ENCODE results near the gene C5orf58. TPM values are rescaled to one million over a fixed set of nuclear protein-coding genes. Genes with fewer than 3 reads are reported as not detected.
"Not testable (repeated sequence)": the region's sequence is repeated elsewhere in the genome, so short reads cannot be mapped to it uniquely, and the experiment has no call there.

Gene C5orf58
- total RNA-seq, 4 donors from 2014 or later: 0.79 TPM; not detected in 3

GRCh38 chr5:170235876-170236864, 3.4 kb downstream of the C5orf58 start:
- Histone ChIP-seq H3K9me3 (no peaks in the 10 kb centered on the region), H3K4me3 (no peak overlapping the region), H3K4me1 (no peaks in the 10 kb centered on the region), H3K27me3 (no peaks in the 10 kb centered on the region), H3K36me3 (no peaks in the 10 kb centered on the region), H3K27ac (no peak overlapping the region)
- intact Hi-C loops (cut with DNase I; ENCODE audit: low total_unique reads): no loop called here
- in situ Hi-C loops (cut with MboI; ENCODE audit: low pct_ligation_motif_present in 1 of 4, low pct_unique_long_range_greater_than_20kb in 1 of 4, low sequenced_read_pairs in 3 of 4): loop anchor here in 1 of 4 donors (25.0 kb wide), 1 partner anchor 376 kb away; no protein-coding TSS in a partner anchor
- DNase-seq: no peak
- TF ChIP-seq POLR2A (IDR thresholded peaks at IDR 0.05) (no peak), POLR2AphosphoS5 (IDR thresholded peaks at IDR 0.05) (no peak), EP300 (IDR thresholded peaks at IDR 0.05; ENCODE audit: low read depth) (no peak)
- TF ChIP-seq, protein P1, sequence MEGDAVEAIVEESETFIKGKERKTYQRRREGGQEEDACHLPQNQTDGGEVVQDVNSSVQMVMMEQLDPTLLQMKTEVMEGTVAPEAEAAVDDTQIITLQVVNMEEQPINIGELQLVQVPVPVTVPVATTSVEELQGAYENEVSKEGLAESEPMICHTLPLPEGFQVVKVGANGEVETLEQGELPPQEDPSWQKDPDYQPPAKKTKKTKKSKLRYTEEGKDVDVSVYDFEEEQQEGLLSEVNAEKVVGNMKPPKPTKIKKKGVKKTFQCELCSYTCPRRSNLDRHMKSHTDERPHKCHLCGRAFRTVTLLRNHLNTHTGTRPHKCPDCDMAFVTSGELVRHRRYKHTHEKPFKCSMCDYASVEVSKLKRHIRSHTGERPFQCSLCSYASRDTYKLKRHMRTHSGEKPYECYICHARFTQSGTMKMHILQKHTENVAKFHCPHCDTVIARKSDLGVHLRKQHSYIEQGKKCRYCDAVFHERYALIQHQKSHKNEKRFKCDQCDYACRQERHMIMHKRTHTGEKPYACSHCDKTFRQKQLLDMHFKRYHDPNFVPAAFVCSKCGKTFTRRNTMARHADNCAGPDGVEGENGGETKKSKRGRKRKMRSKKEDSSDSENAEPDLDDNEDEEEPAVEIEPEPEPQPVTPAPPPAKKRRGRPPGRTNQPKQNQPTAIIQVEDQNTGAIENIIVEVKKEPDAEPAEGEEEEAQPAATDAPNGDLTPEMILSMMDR (IDR thresholded peaks at IDR 0.05): no peak
- WGBS, 2 donors (ENCODE audit: low coverage in 1 of 2): 63 to 100% methylated on average over 1 to 3 of the region's 3 CpGs

- no peaks in the 10 kb centered on the region for H3K4me1 ChIP-seq
- intact Hi-C loops (cut with DNase I; ENCODE audit: low total_unique reads) (no loop called here), in situ Hi-C loops (cut with MboI; ENCODE audit: low pct_ligation_motif_present in 1 of 4, low pct_unique_long_range_greater_than_20kb in 1 of 4, low sequenced_read_pairs in 3 of 4) (loop anchor here in 1 of 4 donors (25.0 kb wide), 1 partner anchor 374 kb away; no protein-coding TSS in a partner anchor)
- no peaks in the 10 kb centered on the region for H3K9me3 ChIP-seq
- no peak for DNase-seq
- WGBS, 2 donors (ENCODE audit: low coverage in 1 of 2): 32% methylated on average over 1 of the region's 1 CpG; no CpG with 5 or more reads in 1 of the 2 donors
- H3K27ac ChIP-seq: no peak overlapping the region
- H3K36me3 ChIP-seq: no peaks in the 10 kb centered on the region
- H3K4me3 ChIP-seq: no peak overlapping the region
- no peak for TF ChIP-seq POLR2AphosphoS5 (IDR thresholded peaks at IDR 0.05)
- TF ChIP-seq EP300 (IDR thresholded peaks at IDR 0.05; ENCODE audit: low read depth): no peak
- TF ChIP-seq, protein P1 (IDR thresholded peaks at IDR 0.05): no peak
- no peak for TF ChIP-seq POLR2A (IDR thresholded peaks at IDR 0.05)
- no peaks in the 10 kb centered on the region for H3K27me3 ChIP-seq
Observed at GRCh38 chr5:170238456-170239196, 5.8 kb downstream of the C5orf58 start.

DNA sequence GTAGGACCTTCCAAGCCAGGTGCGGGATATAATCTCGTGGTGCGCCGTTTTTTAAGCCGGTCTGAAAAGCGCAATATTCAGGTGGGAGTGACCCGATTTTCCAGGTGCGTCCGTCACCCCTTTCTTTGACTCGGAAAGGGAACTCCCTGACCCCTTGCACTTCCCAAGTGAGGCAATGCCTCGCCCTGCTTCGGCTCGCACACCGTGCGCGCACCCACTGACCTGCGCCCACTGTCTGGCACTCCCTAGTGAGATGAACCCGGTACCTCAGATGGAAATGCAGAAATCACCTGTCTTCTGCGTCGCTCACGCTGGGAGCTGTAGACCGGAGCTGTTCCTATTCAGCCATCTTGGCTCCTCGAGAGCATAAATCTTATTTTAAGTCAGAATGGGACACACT, 12.7 kb downstream of the C5orf58 start:
- 71 to 92% methylated on average over 1 to 23 of the region's 23 CpGs for WGBS, 2 donors (ENCODE audit: low coverage in 1 of 2)
- in situ Hi-C loops (cut with MboI; ENCODE audit: low pct_ligation_motif_present in 1 of 4, low pct_unique_long_range_greater_than_20kb in 1 of 4, low sequenced_read_pairs in 3 of 4): loop anchor here in 1 of 4 donors (25.0 kb wide), 1 partner anchor 367 kb away; no protein-coding TSS in a partner anchor

DNA sequence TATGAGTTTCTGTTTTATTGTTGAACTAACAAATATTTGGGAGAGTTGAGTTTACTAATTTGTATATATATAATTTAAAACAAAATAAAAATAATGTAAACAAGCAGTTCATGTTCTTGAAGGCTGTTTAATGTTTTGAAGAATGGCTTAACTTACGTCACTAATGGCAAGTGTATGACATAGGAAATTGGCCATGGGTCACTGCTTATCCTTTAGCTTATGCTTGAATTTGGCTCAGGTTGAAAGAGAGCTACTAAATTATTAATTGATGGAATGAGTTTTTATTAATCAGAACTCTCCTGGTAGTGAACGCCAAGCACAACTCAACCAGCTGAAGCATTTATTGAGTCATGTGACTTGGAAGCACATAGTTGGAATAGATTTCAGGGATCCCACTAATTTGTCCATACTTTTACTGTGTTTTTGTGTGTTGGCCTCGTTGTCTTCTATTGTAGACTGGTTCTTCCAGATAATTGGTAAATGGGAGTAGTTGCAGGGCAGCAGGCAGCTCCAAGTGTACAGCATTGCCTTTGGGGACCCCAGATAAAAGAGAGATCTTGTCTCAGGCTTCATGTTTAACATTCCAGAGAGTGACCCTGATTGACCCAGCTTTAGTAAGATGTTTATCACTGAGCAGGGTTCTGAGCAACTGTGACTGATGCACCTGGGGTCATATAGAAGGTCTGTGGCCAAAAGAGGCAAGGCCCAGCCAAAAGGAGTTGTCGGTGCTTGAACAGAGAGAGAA, 13.5 kb downstream of the C5orf58 start:
- 73 to 78% methylated on average over 4 of the region's 4 CpGs for WGBS, 2 donors (ENCODE audit: low coverage in 1 of 2)
- no peak overlapping the region for H3K27ac ChIP-seq
- TF ChIP-seq EP300 (IDR thresholded peaks at IDR 0.05; ENCODE audit: low read depth) (no peak), POLR2AphosphoS5 (IDR thresholded peaks at IDR 0.05) (no peak), POLR2A (IDR thresholded peaks at IDR 0.05) (no peak)
- TF ChIP-seq, protein P1 (IDR thresholded peaks at IDR 0.05): no peak
- no peak for DNase-seq
- no peaks in the 10 kb centered on the region for H3K27me3 ChIP-seq
- peaks cover 0 to 3% (median 0%) of the 10 kb centered on the region in 4 donors for H3K4me1 ChIP-seq
- H3K36me3 ChIP-seq: peaks cover 0 to 4% (median 0%) of the 10 kb centered on the region in 4 donors
- in situ Hi-C loops (cut with MboI; ENCODE audit: low pct_ligation_motif_present in 1 of 4, low pct_unique_long_range_greater_than_20kb in 1 of 4, low sequenced_read_pairs in 3 of 4) (loop anchor here in 1 of 4 donors (25.0 kb wide), 1 partner anchor 366 kb away; no protein-coding TSS in a partner anchor), intact Hi-C loops (cut with DNase I; ENCODE audit: low total_unique reads) (no loop called here)
- no peaks in the 10 kb centered on the region for H3K9me3 ChIP-seq
- no peak overlapping the region for H3K4me3 ChIP-seq

More for the DNA sequence above, 12.7 kb downstream of the C5orf58 start:
- H3K4me1 ChIP-seq; intact Hi-C loops (cut with DNase I; ENCODE audit: low total_unique reads); H3K4me3 ChIP-seq; H3K9me3 ChIP-seq; H3K36me3 ChIP-seq; H3K27me3 ChIP-seq; DNase-seq; H3K27ac ChIP-seq: not testable (repeated sequence)

All from transverse colon (tissue), 4 donors.